NCI-H1105 (cell line): ENCODE results near the gene EPB41L1.

Experiments
- DNase-seq: peaks from one replicate; lab custom pipeline; 2025; lab: John Stamatoyannopoulos, UW

The EPB41L1 gene

GRCh38 chr20:36261389-36262105 is 107.0 kb downstream of the EPB41L1 start:
- DNase-seq: no peak

GRCh38 chr20:36262440-36262839 is 107.9 kb downstream of the EPB41L1 start:
- DNase-seq: no peak

GRCh38 chr20:36264426-36265246 is 110.1 kb downstream of the EPB41L1 start:
- no peak for DNase-seq

- no peak for DNase-seq
Measured at GRCh38 chr20:36266189-36266588, 111.6 kb downstream of the EPB41L1 start.

- DNase-seq: no peak
Measured at GRCh38 chr20:36267605-36268381, 113.3 kb downstream of the EPB41L1 start.

- no peak for DNase-seq
Measured at GRCh38 chr20:36268440-36269342, 114.2 kb downstream of the EPB41L1 start.

- DNase-seq: no peak
Measured at GRCh38 chr20:36269507-36269906, 115.0 kb downstream of the EPB41L1 start.

GRCh38 chr20:36270744-36271638 is 116.5 kb downstream of the EPB41L1 start:
- DNase-seq: no peak

- no peak for DNase-seq
Measured at GRCh38 chr20:36271639-36272546, 117.4 kb downstream of the EPB41L1 start.

- DNase-seq: no peak
Measured at GRCh38 chr20:36272547-36273220, 118.1 kb downstream of the EPB41L1 start.

GRCh38 chr20:36273414-36274180 is 119.1 kb downstream of the EPB41L1 start:
- DNase-seq: no peak

GRCh38 chr20:36274181-36274841 is 119.8 kb downstream of the EPB41L1 start:
- DNase-seq: no peak

- DNase-seq: no peak
Measured at GRCh38 chr20:36275011-36275410, 120.5 kb downstream of the EPB41L1 start.

- DNase-seq: no peak
Measured at GRCh38 chr20:36275441-36276189, 121.1 kb downstream of the EPB41L1 start.

- no peak for DNase-seq
Measured at GRCh38 chr20:36277546-36277945, 123.0 kb downstream of the EPB41L1 start.

- DNase-seq: no peak
Measured at GRCh38 chr20:36279362-36279761, 124.8 kb downstream of the EPB41L1 start.

- no peak for DNase-seq
Measured at GRCh38 chr20:36279776-36280175, 125.2 kb downstream of the EPB41L1 start.
